K562 (cell line): ENCODE measurements around the gene ADAMTS14.

ENCODE experiments used
- BCL6 ChIP-seq: fragments of 250-450 bp; sonication (Bioruptor Pico); IDR thresholded peaks from 2 replicates; pipeline ENCODE4 v1.4.0; 2020
- CHD1 ChIP-seq: fragments of 200-600 bp; sonication (generic); IDR thresholded peaks from one replicate; pipeline ENCODE4 v1.6.1; 2012; ENCODE audit warnings: mild to moderate bottlenecking, moderate library complexity, low read length, inconsistent platforms
- DPF2 ChIP-seq: fragments of 450-650 bp; IDR thresholded peaks from 2 replicates; pipeline ENCODE4 v1.6.1; 2016
- E2F5 ChIP-seq: sonication (generic); formaldehyde crosslinking; IDR thresholded peaks from 2 replicates; pipeline ENCODE4 v1.8.0; 2022; ENCODE audit warnings: mild to moderate bottlenecking, missing genetic modification reagents
- EGR1 ChIP-seq: fragments of 450-650 bp; conservative IDR thresholded peaks from 2 replicates; pipeline ENCODE4 v1.6.1; 2017; ENCODE audit warnings: mild to moderate bottlenecking
- KLF1 ChIP-seq: fragments of 450-650 bp; IDR thresholded peaks from 2 replicates; pipeline ENCODE4 v1.6.1; 2016; ENCODE audit warnings: missing genetic modification characterization, missing compliant biosample characterization
- POLR2A ChIP-seq: fragments of 450-650 bp; conservative IDR thresholded peaks from 2 replicates; pipeline ENCODE4 v1.6.1; 2016
- RAD21 ChIP-seq, 2 experiments: fragments of 250-450 bp in 1 of 2; fragments of 450-650 bp in 1 of 2; sonication (Bioruptor Pico) in 1 of 2; formaldehyde crosslinking in 1 of 2; IDR thresholded peaks in 1 of 2; conservative IDR thresholded peaks in 1 of 2; 2 replicates each; pipeline versions ENCODE4 v1.4.0 to v1.8.0; 2020 to 2022; ENCODE audit warnings: mild to moderate bottlenecking in 2 of 2, moderate library complexity in 1 of 2
- ZBTB40 ChIP-seq, 2 experiments: fragments of 450-650 bp in 1 of 2; sonication (generic) in 1 of 2; formaldehyde crosslinking in 1 of 2; IDR thresholded peaks; 2 replicates each; pipeline versions ENCODE4 v1.7.1 to v1.9.0; 2016 to 2022; ENCODE audit warnings: inconsistent platforms in 1 of 2, mild to moderate bottlenecking in 1 of 2, missing genetic modification reagents in 1 of 2
- ZFP36 ChIP-seq: fragments of 150-350 bp; IDR thresholded peaks from 2 replicates; pipeline ENCODE4 v1.6.1; 2018; ENCODE audit warnings: low read length, low read depth; ENCODE audit not compliant: partially characterized antibody
- ZFPM2 ChIP-seq: fragments of 250-450 bp; sonication (Bioruptor Pico); IDR thresholded peaks from 2 replicates; pipeline ENCODE4 v1.5.1; 2022; ENCODE audit warnings: mild to moderate bottlenecking

- TF ChIP-seq KLF1 (tag) (no peak), POLR2A (no peak), ZFP36 (no peak), DPF2 (no peak), ZFPM2 (CRISPR knock-in tag) (no peak), E2F5 (CRISPR knock-in tag) (no peak), CHD1 (no peak), RAD21 (CRISPR knock-in tag; conservative IDR thresholded peaks at IDR 0.05 in 1 of 2, IDR thresholded peaks at IDR 0.05 in 1 of 2) (no peak), BCL6 (no peak), ZBTB40 (IDR thresholded peaks at IDR 0.05) (no peak), ZBTB40 (CRISPR knock-in tag; IDR thresholded peaks at IDR 0.05) (no peak), EGR1 (no peak)
These were observed 88.0 kb downstream of the ADAMTS14 start for GRCh38 chr10:70760271-70760787.
